WTC11 (cell line): Measurements from ENCODE around the gene TADA2A. TPM values are rescaled to one million over a fixed set of nuclear protein-coding genes. Genes with fewer than 3 reads are reported as not detected.

Source experiments
- ATAC-seq: fragments of 200-7000 bp; cut with Tn5 transposase; 2 replicates; pipeline ENCODE4 v1.10.0; 2021; ENCODE audit warnings: mild to moderate bottlenecking, moderate library complexity
- CTCF ChIA-PET: fragments of 300-600 bp; sonication (Branson Sonifier 250); formaldehyde crosslinking; loops from one replicate; lab custom pipeline; 2021; ENCODE audit warnings: antibody characterized with exemption; lab: Charles Lee
- POLR2A ChIA-PET: fragments of 350-600 bp; sonication (Branson Sonifier 250); formaldehyde crosslinking; loops from one replicate; lab custom pipeline; 2021; ENCODE audit warnings: antibody characterized with exemption; lab: Charles Lee
- DNase-seq: peaks from one replicate; pipeline ENCODE4 v3.0.0; 2021; ENCODE audit warnings: low spot score
- H3K27ac Mint-ChIP-seq: 2 replicates; pipeline ENCODE4 v1.8.0; 2021; ENCODE audit warnings: mixed read lengths
- H3K27me3 Mint-ChIP-seq: 2 replicates; pipeline ENCODE4 v1.8.0; 2021; ENCODE audit warnings: low read depth, mild to moderate bottlenecking, moderate library complexity, mixed read lengths
- H3K36me3 Mint-ChIP-seq: 2 replicates; pipeline ENCODE4 v1.8.0; 2021; ENCODE audit warnings: mixed read lengths
- H3K4me1 Mint-ChIP-seq: 2 replicates; pipeline ENCODE4 v1.8.0; 2022; ENCODE audit warnings: mixed read lengths
- H3K4me3 Mint-ChIP-seq: 2 replicates; pipeline ENCODE4 v1.8.0; 2021; ENCODE audit warnings: mild to moderate bottlenecking, moderate library complexity, mixed read lengths
- H3K9me3 Mint-ChIP-seq: 2 replicates; pipeline ENCODE4 v1.8.0; 2021; ENCODE audit warnings: mixed read lengths
- ATF3 ChIP-seq: sonication (generic); formaldehyde crosslinking; conservative IDR thresholded peaks from 2 replicates; pipeline ENCODE4 v1.8.1; 2022; ENCODE audit warnings: mild to moderate bottlenecking, missing genetic modification reagents
- CREM ChIP-seq: sonication (generic); formaldehyde crosslinking; IDR thresholded peaks from 2 replicates; pipeline ENCODE4 v1.8.1; 2022; ENCODE audit warnings: mild to moderate bottlenecking, missing genetic modification reagents, moderate library complexity
- E2F4 ChIP-seq: sonication (generic); formaldehyde crosslinking; IDR thresholded peaks from 2 replicates; pipeline ENCODE4 v1.8.1; 2022; ENCODE audit warnings: low read depth, mild to moderate bottlenecking, moderate library complexity, missing genetic modification reagents, borderline replicate concordance
- GTF2I ChIP-seq: fragments of 250-450 bp; sonication (Bioruptor Pico); conservative IDR thresholded peaks from 2 replicates; pipeline ENCODE4 v1.4.0; 2021; ENCODE audit warnings: mild to moderate bottlenecking
- HMGA2 ChIP-seq: fragments of 250-450 bp; sonication (Bioruptor Pico); IDR thresholded peaks from 2 replicates; pipeline ENCODE4 v1.4.0; 2021; ENCODE audit warnings: mild to moderate bottlenecking, moderate library complexity
- JUN ChIP-seq: sonication (generic); formaldehyde crosslinking; IDR thresholded peaks from 2 replicates; pipeline ENCODE4 v1.8.0; 2023; ENCODE audit warnings: mild to moderate bottlenecking, missing genetic modification reagents
- NFE2L1 ChIP-seq: sonication (generic); formaldehyde crosslinking; IDR thresholded peaks from 2 replicates; pipeline ENCODE4 v1.8.1; 2023; ENCODE audit warnings: missing genetic modification reagents
- PRRX2 ChIP-seq: fragments of 250-450 bp; sonication (Bioruptor Pico); IDR thresholded peaks from 2 replicates; pipeline ENCODE4 v1.8.0; 2021; ENCODE audit warnings: mild to moderate bottlenecking
- SOX15 ChIP-seq: fragments of 250-450 bp; sonication (Bioruptor Pico); IDR thresholded peaks from 2 replicates; pipeline ENCODE4 v1.9.0; 2021; ENCODE audit warnings: mild to moderate bottlenecking
- STAT6 ChIP-seq: sonication (generic); formaldehyde crosslinking; conservative IDR thresholded peaks from 2 replicates; pipeline ENCODE4 v1.8.1; 2023; ENCODE audit warnings: mild to moderate bottlenecking, low read depth, missing genetic modification reagents, moderate library complexity
- TCF7 ChIP-seq: sonication (generic); formaldehyde crosslinking; IDR thresholded peaks from 2 replicates; pipeline ENCODE4 v1.8.0; 2022; ENCODE audit warnings: mild to moderate bottlenecking, low read depth, missing genetic modification reagents, moderate library complexity
- USF1 ChIP-seq: sonication (generic); formaldehyde crosslinking; IDR thresholded peaks from 2 replicates; pipeline ENCODE4 v1.8.0; 2022; ENCODE audit warnings: mild to moderate bottlenecking, missing genetic modification reagents
- ZBTB43 ChIP-seq: sonication (generic); formaldehyde crosslinking; IDR thresholded peaks from 2 replicates; pipeline ENCODE4 v1.8.1; 2023; ENCODE audit warnings: mild to moderate bottlenecking, missing genetic modification reagents
- ZNF121 ChIP-seq: sonication (generic); formaldehyde crosslinking; IDR thresholded peaks from 2 replicates; pipeline ENCODE4 v1.8.0; 2023; ENCODE audit warnings: missing genetic modification reagents
- ZNF423 ChIP-seq: fragments of 250-450 bp; sonication (Bioruptor Pico); IDR thresholded peaks from 2 replicates; pipeline ENCODE4 v2.1.2; 2022; ENCODE audit warnings: mild to moderate bottlenecking, moderate library complexity
- ZNF532 ChIP-seq: fragments of 250-450 bp; sonication (Bioruptor Pico); IDR thresholded peaks from 2 replicates; pipeline ENCODE4 v1.9.0; 2021; ENCODE audit warnings: mild to moderate bottlenecking, borderline replicate concordance
- ZNF671 ChIP-seq: fragments of 250-450 bp; sonication (Bioruptor Pico); IDR thresholded peaks from 2 replicates; pipeline ENCODE4 v1.8.0; 2021; ENCODE audit warnings: mild to moderate bottlenecking
- total RNA-seq: library from RNA; stranded (reverse); gene quantifications from 3 replicates; pipeline ENCODE4 v1.2.3, GENCODE V29; 2021

TADA2A gene
- total RNA-seq, 1 experiment from 2014 or later = 16.5 TPM

GRCh38 chr17:37478187-37478586, 71.5 kb downstream of the TADA2A start:
- no peaks in the 10 kb centered on the region for H3K27me3 Mint-ChIP-seq
- H3K4me1 Mint-ChIP-seq = peaks cover 19% of the 10 kb centered on the region
- no peaks in the 10 kb centered on the region for H3K9me3 Mint-ChIP-seq
- no peak for DNase-seq
- TF ChIP-seq HMGA2 (CRISPR knock-in tag) (no peak), ZNF671 (CRISPR knock-in tag) (no peak), ATF3 (CRISPR knock-in tag) (no peak)
- TF ChIP-seq, all 79 proteins: peak for 0
- ChIA-PET CTCF (no interaction called here), POLR2A (no interaction called here)
- Mint-ChIP-seq H3K27ac (no peak overlapping the region), H3K36me3 (peaks cover 34% of the 10 kb centered on the region), H3K4me3 (no peak overlapping the region)
- ATAC-seq = no peak

- TF ChIP-seq JUN (CRISPR knock-in tag) (no peak), ZNF423 (no peak)
- no peaks in the 10 kb centered on the region for H3K27me3 Mint-ChIP-seq
- ATAC-seq (no peak), DNase-seq (no peak)
- ChIA-PET CTCF (no interaction called here), POLR2A (no interaction called here)
- H3K27ac Mint-ChIP-seq = no peak overlapping the region
- H3K36me3 Mint-ChIP-seq = peaks cover 26% of the 10 kb centered on the region
- H3K4me3 Mint-ChIP-seq = no peak overlapping the region
- H3K4me1 Mint-ChIP-seq = peaks cover 26% of the 10 kb centered on the region
- H3K9me3 Mint-ChIP-seq = no peaks in the 10 kb centered on the region
Measured at GRCh38 chr17:37479025-37479424, 72.3 kb downstream of the TADA2A start.

- POLR2A ChIA-PET = no interaction called here
- Mint-ChIP-seq H3K27me3 (no peaks in the 10 kb centered on the region), H3K36me3 (peaks cover 23% of the 10 kb centered on the region), H3K4me3 (no peak overlapping the region), H3K4me1 (peaks cover 26% of the 10 kb centered on the region)
- DNase-seq = no peak
- CTCF ChIA-PET = no interaction called here
- TF ChIP-seq STAT6 = no peak
- TF ChIP-seq ZNF121 (CRISPR knock-in tag) = peak; percentile 84; the same call in 1 of the 2 replicates
- TF ChIP-seq, all 79 proteins: peak for 1
- no peak for ATAC-seq
- no peak overlapping the region for H3K27ac Mint-ChIP-seq
- H3K9me3 Mint-ChIP-seq = no peaks in the 10 kb centered on the region
Measured at GRCh38 chr17:37480427-37480826, 73.7 kb downstream of the TADA2A start.

- peak overlapping the region; percentile 13; the same call in 1 of the 2 replicates for H3K27ac Mint-ChIP-seq
- DNase-seq = no peak
- no peak for TF ChIP-seq SOX15 (CRISPR knock-in tag)
- TF ChIP-seq NFE2L1 = no peak
- no peak for TF ChIP-seq GTF2I (CRISPR knock-in tag)
- TF ChIP-seq ATF3 (CRISPR knock-in tag) = no peak
- no peak for TF ChIP-seq ZNF532
- TF ChIP-seq TCF7 (CRISPR knock-in tag) = no peak
- TF ChIP-seq E2F4 (CRISPR knock-in tag) = no peak
- no peak for TF ChIP-seq USF1 (CRISPR knock-in tag)
- TF ChIP-seq PRRX2 (CRISPR knock-in tag) = no peak
- no peak for TF ChIP-seq ZBTB43
- TF ChIP-seq CREM (CRISPR knock-in tag) = no peak
Measured at GRCh38 chr17:37481001-37481665, 74.4 kb downstream of the TADA2A start.

More at GRCh38 chr17:37481001-37481665, 74.4 kb downstream of the TADA2A start:
- CTCF ChIA-PET = interaction anchor here (0.6 to 2.6 kb wide), 3 partner anchors 26 to 1083 kb away, joined by 3 to 12 read pairs (median 3); no protein-coding TSS in a partner anchor
- no peak for ATAC-seq
- Mint-ChIP-seq H3K9me3 (no peaks in the 10 kb centered on the region), H3K4me1 (peaks cover 26% of the 10 kb centered on the region), H3K27me3 (no peaks in the 10 kb centered on the region), H3K4me3 (no peak overlapping the region), H3K36me3 (peaks cover 18% of the 10 kb centered on the region)
- POLR2A ChIA-PET = no interaction called here
